A549 (cell line): ENCODE results near the gene ARMH1. TPM values are rescaled to one million over a fixed set of nuclear protein-coding genes. Genes with fewer than 3 reads are reported as not detected.

ENCODE experiments used
- ATAC-seq, 2 experiments: fragments of 200-7000 bp in 1 of 2; fragments of >200 bp in 1 of 2; cut with Nextera tagmentation in 1 of 2; cut with Tn5 transposase in 1 of 2; 3 replicates each; pipeline versions ENCODE4 v1.8.0 to v1.9.1; 2018 to 2020; ENCODE audit warnings: mild to moderate bottlenecking in 1 of 2, moderate library complexity in 1 of 2
- CTCF ChIA-PET: fragments of 300-600 bp; sonication (Branson Sonifier 250); formaldehyde crosslinking; extraction: SDS; loops from one replicate; lab custom pipeline; 2021; ENCODE audit warnings: antibody characterized with exemption, inconsistent platforms; lab: Yijun Ruan, JAX
- POLR2A ChIA-PET: fragments of 350-600 bp; formaldehyde crosslinking; extraction: SDS; loops from one replicate; lab custom pipeline; 2021; ENCODE audit warnings: antibody characterized with exemption, inconsistent platforms; lab: Yijun Ruan, JAX
- DNase-seq, 2 experiments: peaks; one replicate each; pipeline versions ENCODE4 v3.0.0 to v3.0.0-alpha.2; 2011 to 2016; ENCODE audit warnings: low read depth in 1 of 2, low spot score in 1 of 2
- FAIRE-seq: peaks from 2 replicates; lab custom pipeline; 2011; peaks lifted over from hg19 to GRCh38; lab: Jason Lieb, UNC
- H3K27ac ChIP-seq, 2 experiments: fragments of >200 bp; sonication (Bioruptor Twin); formaldehyde crosslinking; 3 replicates each; pipeline ENCODE4 v1.5.1; 2016 to 2017
- H3K4me1 ChIP-seq: fragments of >200 bp; sonication (Bioruptor Twin); formaldehyde crosslinking; 3 replicates; pipeline ENCODE4 v1.6.1; 2016
- H3K4me2 ChIP-seq: fragments of >200 bp; sonication (Bioruptor Twin); formaldehyde crosslinking; 3 replicates; pipeline ENCODE4 v1.6.1; 2016
- H3K4me3 ChIP-seq: fragments of >200 bp; sonication (Bioruptor Twin); formaldehyde crosslinking; 3 replicates; pipeline ENCODE4 v1.5.1; 2016
- H3K9me3 ChIP-seq: fragments of >200 bp; sonication (Bioruptor Twin); formaldehyde crosslinking; 3 replicates; pipeline ENCODE4 v1.6.1; 2016
- BCL3 ChIP-seq: fragments of >200 bp; sonication (Bioruptor Twin); formaldehyde crosslinking; IDR thresholded peaks from 3 replicates; pipeline ENCODE4 v1.6.1; 2016
- CEBPB ChIP-seq, 2 experiments: fragments of >200 bp in 1 of 2; sonication (Bioruptor Twin) in 1 of 2; formaldehyde crosslinking in 1 of 2; IDR thresholded peaks; 2 replicates each; pipeline ENCODE4 v1.6.1; 2012 to 2016
- CHD2 ChIP-seq: fragments of 150-350 bp; IDR thresholded peaks from 2 replicates; pipeline ENCODE4 v1.6.1; 2014; ENCODE audit warnings: low read length; ENCODE audit not compliant: partially characterized antibody
- CHD4 ChIP-seq: fragments of 200-600 bp; sonication (generic); IDR thresholded peaks from 2 replicates; pipeline ENCODE4 v1.6.1; 2016; ENCODE audit warnings: antibody characterized with exemption, mild to moderate bottlenecking, borderline replicate concordance
- CTCF ChIP-seq: fragments of >200 bp; sonication (Bioruptor Twin); formaldehyde crosslinking; IDR thresholded peaks from 3 replicates; pipeline ENCODE4 v1.5.1; 2016
- E2F6 ChIP-seq: IDR thresholded peaks from 2 replicates; pipeline ENCODE4 v1.6.1; 2012; ENCODE audit warnings: low read depth, borderline replicate concordance
- FOXS1 ChIP-seq: fragments of 250-450 bp; sonication (Bioruptor Pico); IDR thresholded peaks from 2 replicates; pipeline ENCODE4 v1.5.0; 2020; ENCODE audit warnings: mild to moderate bottlenecking, moderate library complexity
- HOXA7 ChIP-seq: fragments of 250-450 bp; sonication (Bioruptor Pico); IDR thresholded peaks from 2 replicates; pipeline ENCODE4 v1.5.0; 2020; ENCODE audit warnings: mild to moderate bottlenecking, moderate library complexity
- HOXB5 ChIP-seq: fragments of 250-450 bp; sonication (Bioruptor Pico); IDR thresholded peaks from 2 replicates; pipeline ENCODE4 v1.5.0; 2020; ENCODE audit warnings: mild to moderate bottlenecking, moderate library complexity
- JUN ChIP-seq, 2 experiments: fragments of >200 bp; sonication (Bioruptor Twin); formaldehyde crosslinking; IDR thresholded peaks; 2 replicates in 1 of 2; 3 replicates in 1 of 2; pipeline ENCODE4 v1.6.1; 2016 to 2017
- JUNB ChIP-seq: fragments of >200 bp; sonication (Bioruptor Twin); formaldehyde crosslinking; IDR thresholded peaks from 2 replicates; pipeline ENCODE4 v1.6.1; 2016
- MAFK ChIP-seq: fragments of 450-650 bp; IDR thresholded peaks from 2 replicates; pipeline ENCODE4 v1.6.1; 2014; ENCODE audit not compliant: partially characterized antibody
- MAZ ChIP-seq: fragments of 150-350 bp; IDR thresholded peaks from 2 replicates; pipeline ENCODE4 v1.6.1; 2014; ENCODE audit warnings: antibody characterized with exemption, low read depth, low read length, borderline replicate concordance
- MYC ChIP-seq: IDR thresholded peaks from 2 replicates; pipeline ENCODE4 v1.6.1; 2012; ENCODE audit warnings: mild to moderate bottlenecking, inconsistent platforms, low read length, improper control_type of control experiment, borderline replicate concordance
- NFE2L2 ChIP-seq: fragments of 150-350 bp; conservative IDR thresholded peaks from 2 replicates; pipeline ENCODE4 v1.6.1; 2014; ENCODE audit warnings: low read length
- NPAS2 ChIP-seq: fragments of 250-450 bp; sonication (Bioruptor Pico); IDR thresholded peaks from 2 replicates; pipeline ENCODE4 v1.8.0; 2022; ENCODE audit warnings: mild to moderate bottlenecking, moderate library complexity, borderline replicate concordance
- NR3C1 ChIP-seq: fragments of >200 bp; sonication (Bioruptor Twin); formaldehyde crosslinking; IDR thresholded peaks from 3 replicates; pipeline ENCODE4 v1.6.1; 2017
- POLR2A ChIP-seq: IDR thresholded peaks from 2 replicates; pipeline ENCODE4 v1.6.1; 2012; ENCODE audit warnings: mild to moderate bottlenecking, low read length
- RARB ChIP-seq: fragments of 250-450 bp; sonication (Bioruptor Pico); IDR thresholded peaks from 2 replicates; pipeline ENCODE4 v1.8.0; 2021; ENCODE audit warnings: mild to moderate bottlenecking, moderate library complexity
- SMC3 ChIP-seq: fragments of >200 bp; sonication (Bioruptor Twin); formaldehyde crosslinking; IDR thresholded peaks from 3 replicates; pipeline ENCODE4 v1.6.1; 2018; ENCODE audit warnings: inconsistent platforms
- TFCP2L1 ChIP-seq: fragments of 250-450 bp; sonication (Bioruptor Pico); IDR thresholded peaks from 2 replicates; pipeline ENCODE4 v1.5.0; 2021; ENCODE audit warnings: mild to moderate bottlenecking
- TP53 ChIP-seq: fragments of 250-450 bp; sonication (Bioruptor Pico); IDR thresholded peaks from 2 replicates; pipeline ENCODE4 v1.5.0; 2021; ENCODE audit warnings: mild to moderate bottlenecking, moderate library complexity
- ZSCAN20 ChIP-seq: fragments of 250-450 bp; sonication (Bioruptor Pico); IDR thresholded peaks from 2 replicates; pipeline ENCODE4 v1.8.0; 2022; ENCODE audit warnings: mild to moderate bottlenecking, moderate library complexity
- WGBS: methylation state at CpG from one replicate; pipeline ENCODE4 v1.1.6; 2017; ENCODE audit errors: missing lambda C conversion rate; 5-methylcytosine and 5-hydroxymethylcytosine counted together
- polyA plus RNA-seq, 4 experiments: library from polyadenylated mRNA; depleted of rRNA in 3 of 4; stranded (reverse); fragments of >200 nt; fragmentation: RNase III in 1 of 4; extraction: RNeasy Plus Mini Kit Qiagen cat#74134 plus additional on column Dnase treatment in 1 of 4; gene quantifications; 2 replicates in 3 of 4; 3 replicates in 1 of 4; pipeline ENCODE4 v1.2.3, GENCODE V29; 2011 to 2017
- TF ChIP-seq, protein P1 (sequence below): fragments of >200 bp; sonication (Bioruptor Twin); formaldehyde crosslinking; IDR thresholded peaks from 2 replicates; pipeline ENCODE4 v1.6.1; 2016
- TF ChIP-seq, protein P2 (sequence below): IDR thresholded peaks from 2 replicates; pipeline ENCODE4 v1.6.1; 2012
- TF ChIP-seq, protein P3 (sequence below): fragments of 450-650 bp; IDR thresholded peaks from 2 replicates; pipeline ENCODE4 v1.6.1; 2014; ENCODE audit warnings: antibody characterized with exemption
- TF ChIP-seq, protein P4 (sequence below): fragments of 200-600 bp; sonication (generic); IDR thresholded peaks from 2 replicates; pipeline ENCODE4 v1.6.1; 2016; ENCODE audit warnings: antibody characterized with exemption, mild to moderate bottlenecking, moderate library complexity

Gene ARMH1
- polyA plus RNA-seq, 2 of the 4 experiments (the other 2 are of a cell fraction) = 2.4 to 2.7 TPM

DNA sequence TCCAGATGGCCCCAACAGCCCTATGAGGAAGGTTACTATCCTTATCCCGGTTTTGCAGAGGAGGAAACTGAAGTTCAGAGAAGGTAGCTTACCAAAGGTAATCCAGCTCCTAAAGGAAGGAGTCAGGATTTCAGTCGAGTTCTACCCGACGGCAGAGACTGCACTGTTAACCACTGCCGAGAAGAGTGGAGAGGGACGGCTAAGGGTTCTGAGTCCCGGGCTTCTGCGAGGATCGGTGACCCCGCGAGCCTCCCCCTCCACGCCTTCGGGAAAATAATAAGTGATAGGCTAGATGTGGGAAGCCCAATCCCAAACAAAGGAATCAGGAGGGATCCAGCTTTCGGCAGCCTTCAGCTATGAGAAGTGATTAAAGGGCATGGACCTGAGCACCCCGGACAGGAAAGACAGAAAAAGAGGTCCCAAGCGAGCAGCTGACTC is 820 bp upstream of the ARMH1 start:
- Histone ChIP-seq H3K27ac (peak overlapping the region; percentile 90 to 95), H3K4me1 (peaks cover 25% of the 10 kb centered on the region), H3K9me3 (no peaks in the 10 kb centered on the region)
- POLR2A ChIA-PET = interaction anchor here (0.6 to 2.2 kb wide), 11 partner anchors 8 to 57 kb away, joined by 3 to 28 read pairs (median 4); no protein-coding TSS in a partner anchor
- no peak for FAIRE-seq
- 7% methylated on average over 16 of the region's 16 CpGs for WGBS
- no peak for DNase-seq
- CTCF ChIA-PET = interaction anchor here (2.2 to 7.2 kb wide), 2 partner anchors 21 to 40 kb away, joined by 5 to 34 read pairs; no protein-coding TSS in a partner anchor
- ATAC-seq = peak; percentile 1 to 22; a peak in 4 of 6 replicates
- no peak for TF ChIP-seq NPAS2 (CRISPR knock-in tag)
- TF ChIP-seq, protein P1, sequence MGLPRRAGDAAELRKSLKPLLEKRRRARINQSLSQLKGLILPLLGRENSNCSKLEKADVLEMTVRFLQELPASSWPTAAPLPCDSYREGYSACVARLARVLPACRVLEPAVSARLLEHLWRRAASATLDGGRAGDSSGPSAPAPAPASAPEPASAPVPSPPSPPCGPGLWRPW = no peak
- TF ChIP-seq, protein P2, sequence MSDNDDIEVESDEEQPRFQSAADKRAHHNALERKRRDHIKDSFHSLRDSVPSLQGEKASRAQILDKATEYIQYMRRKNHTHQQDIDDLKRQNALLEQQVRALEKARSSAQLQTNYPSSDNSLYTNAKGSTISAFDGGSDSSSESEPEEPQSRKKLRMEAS = no peak
- TF ChIP-seq JUN (IDR thresholded peaks at IDR 0.05) = no peak
- TF ChIP-seq, protein P3, sequence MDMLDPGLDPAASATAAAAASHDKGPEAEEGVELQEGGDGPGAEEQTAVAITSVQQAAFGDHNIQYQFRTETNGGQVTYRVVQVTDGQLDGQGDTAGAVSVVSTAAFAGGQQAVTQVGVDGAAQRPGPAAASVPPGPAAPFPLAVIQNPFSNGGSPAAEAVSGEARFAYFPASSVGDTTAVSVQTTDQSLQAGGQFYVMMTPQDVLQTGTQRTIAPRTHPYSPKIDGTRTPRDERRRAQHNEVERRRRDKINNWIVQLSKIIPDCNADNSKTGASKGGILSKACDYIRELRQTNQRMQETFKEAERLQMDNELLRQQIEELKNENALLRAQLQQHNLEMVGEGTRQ = no peak
- TF ChIP-seq, protein P4, sequence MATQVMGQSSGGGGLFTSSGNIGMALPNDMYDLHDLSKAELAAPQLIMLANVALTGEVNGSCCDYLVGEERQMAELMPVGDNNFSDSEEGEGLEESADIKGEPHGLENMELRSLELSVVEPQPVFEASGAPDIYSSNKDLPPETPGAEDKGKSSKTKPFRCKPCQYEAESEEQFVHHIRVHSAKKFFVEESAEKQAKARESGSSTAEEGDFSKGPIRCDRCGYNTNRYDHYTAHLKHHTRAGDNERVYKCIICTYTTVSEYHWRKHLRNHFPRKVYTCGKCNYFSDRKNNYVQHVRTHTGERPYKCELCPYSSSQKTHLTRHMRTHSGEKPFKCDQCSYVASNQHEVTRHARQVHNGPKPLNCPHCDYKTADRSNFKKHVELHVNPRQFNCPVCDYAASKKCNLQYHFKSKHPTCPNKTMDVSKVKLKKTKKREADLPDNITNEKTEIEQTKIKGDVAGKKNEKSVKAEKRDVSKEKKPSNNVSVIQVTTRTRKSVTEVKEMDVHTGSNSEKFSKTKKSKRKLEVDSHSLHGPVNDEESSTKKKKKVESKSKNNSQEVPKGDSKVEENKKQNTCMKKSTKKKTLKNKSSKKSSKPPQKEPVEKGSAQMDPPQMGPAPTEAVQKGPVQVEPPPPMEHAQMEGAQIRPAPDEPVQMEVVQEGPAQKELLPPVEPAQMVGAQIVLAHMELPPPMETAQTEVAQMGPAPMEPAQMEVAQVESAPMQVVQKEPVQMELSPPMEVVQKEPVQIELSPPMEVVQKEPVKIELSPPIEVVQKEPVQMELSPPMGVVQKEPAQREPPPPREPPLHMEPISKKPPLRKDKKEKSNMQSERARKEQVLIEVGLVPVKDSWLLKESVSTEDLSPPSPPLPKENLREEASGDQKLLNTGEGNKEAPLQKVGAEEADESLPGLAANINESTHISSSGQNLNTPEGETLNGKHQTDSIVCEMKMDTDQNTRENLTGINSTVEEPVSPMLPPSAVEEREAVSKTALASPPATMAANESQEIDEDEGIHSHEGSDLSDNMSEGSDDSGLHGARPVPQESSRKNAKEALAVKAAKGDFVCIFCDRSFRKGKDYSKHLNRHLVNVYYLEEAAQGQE = no peak
- TF ChIP-seq TFCP2L1 (CRISPR knock-in tag) = no peak
- TF ChIP-seq CHD2 = no peak
- TF ChIP-seq ZSCAN20 (CRISPR knock-in tag) = no peak
- no peak for TF ChIP-seq MAZ
- no peak for TF ChIP-seq E2F6
- no peak for TF ChIP-seq FOXS1
- no peak for TF ChIP-seq SMC3
- no peak for TF ChIP-seq RARB (CRISPR knock-in tag)
- TF ChIP-seq, all 56 proteins: peak for 0
- peak overlapping the region; percentile 57 for H3K4me3 ChIP-seq
- peak overlapping the region; percentile 93 for H3K4me2 ChIP-seq

- CTCF ChIA-PET = interaction anchor here (0.6 to 7.2 kb wide), 7 partner anchors 8 to 111 kb away, joined by 3 to 34 read pairs (median 4); no protein-coding TSS in a partner anchor
- DNase-seq (no peak), ATAC-seq (no peak), FAIRE-seq (no peak)
- Histone ChIP-seq H3K9me3 (no peaks in the 10 kb centered on the region), H3K4me1 (peaks cover 25% of the 10 kb centered on the region), H3K27ac (peak overlapping the region; percentile 87 to 90), H3K4me3 (peak overlapping the region; percentile 57), H3K4me2 (peak overlapping the region; percentile 71)
- 85% methylated on average over 7 of the region's 7 CpGs for WGBS
- POLR2A ChIA-PET = interaction anchor here (2.2 kb wide), 1 partner anchor 43 kb away, joined by 9 read pairs; no protein-coding TSS in a partner anchor
- TF ChIP-seq MYC = no peak
- TF ChIP-seq POLR2A = no peak
- TF ChIP-seq MAFK = no peak
- TF ChIP-seq CTCF = no peak
- TF ChIP-seq, protein P2 = no peak
- TF ChIP-seq, protein P1 = no peak
- no peak for TF ChIP-seq CHD4
- no peak for TF ChIP-seq TP53 (CRISPR knock-in tag)
- no peak for TF ChIP-seq NR3C1
- TF ChIP-seq BCL3 = no peak
- TF ChIP-seq NFE2L2 = no peak
- TF ChIP-seq HOXB5 (CRISPR knock-in tag) = no peak
- no peak for TF ChIP-seq JUNB
- TF ChIP-seq HOXA7 = no peak
- no peak for TF ChIP-seq CEBPB (IDR thresholded peaks at IDR 0.05)
These were observed 672 bp downstream of the ARMH1 start for GRCh38 chr1:44675186-44675585.
